Parathyroid adenoma (tissue), 2 donors: ENCODE data around the gene SCGB1A1.
A peak's percentile ranks its signal among the peaks of the same experiment; 100 is the strongest.

ENCODE experiments used
- H2AFZ ChIP-seq: fragments of 300-600 bp; sonication (generic); one replicate; pipeline ENCODE4 v1.7.0; 2017; ENCODE audit warnings: antibody characterized with exemption, mild to moderate bottlenecking
- H3K27ac ChIP-seq: fragments of 300-600 bp; sonication (generic); one replicate; pipeline ENCODE4 v1.7.0; 2017
- H3K27me3 ChIP-seq: fragments of 300-600 bp; sonication (generic); one replicate; pipeline ENCODE4 v1.7.0; 2017; ENCODE audit warnings: low read length; ENCODE audit not compliant: control insufficient read depth, insufficient read depth
- H3K36me3 ChIP-seq: fragments of 300-600 bp; sonication (generic); one replicate; pipeline ENCODE4 v1.7.0; 2017; ENCODE audit warnings: low read length; ENCODE audit not compliant: control insufficient read depth, insufficient read depth
- H3K4me1 ChIP-seq: fragments of 300-600 bp; sonication (generic); one replicate; pipeline ENCODE4 v1.7.0; 2017; ENCODE audit warnings: control low read depth
- H3K4me2 ChIP-seq: fragments of 300-600 bp; sonication (generic); one replicate; pipeline ENCODE4 v1.7.0; 2017; ENCODE audit warnings: low read length
- H3K4me3 ChIP-seq: fragments of 300-600 bp; sonication (generic); one replicate; pipeline ENCODE4 v1.7.0; 2017; ENCODE audit warnings: low read depth, low read length
- H3K79me2 ChIP-seq: fragments of 300-600 bp; sonication (generic); one replicate; pipeline ENCODE4 v1.7.0; 2017; ENCODE audit warnings: control low read depth
- H3K9ac ChIP-seq: fragments of 300-600 bp; sonication (generic); one replicate; pipeline ENCODE4 v1.7.0; 2017; ENCODE audit warnings: mild to moderate bottlenecking
- H3K9me3 ChIP-seq: fragments of 300-600 bp; sonication (generic); one replicate; pipeline ENCODE4 v1.7.0; 2017; ENCODE audit warnings: low read length; ENCODE audit not compliant: control insufficient read depth
- TF ChIP-seq, protein P1 (sequence below): fragments of 300-600 bp; sonication (generic); IDR thresholded peaks from one replicate; pipeline ENCODE4 v1.7.0; 2017; ENCODE audit warnings: antibody characterized with exemption, mild to moderate bottlenecking
- donor health status: primary hyperparathyroidism.

The SCGB1A1 gene

DNA sequence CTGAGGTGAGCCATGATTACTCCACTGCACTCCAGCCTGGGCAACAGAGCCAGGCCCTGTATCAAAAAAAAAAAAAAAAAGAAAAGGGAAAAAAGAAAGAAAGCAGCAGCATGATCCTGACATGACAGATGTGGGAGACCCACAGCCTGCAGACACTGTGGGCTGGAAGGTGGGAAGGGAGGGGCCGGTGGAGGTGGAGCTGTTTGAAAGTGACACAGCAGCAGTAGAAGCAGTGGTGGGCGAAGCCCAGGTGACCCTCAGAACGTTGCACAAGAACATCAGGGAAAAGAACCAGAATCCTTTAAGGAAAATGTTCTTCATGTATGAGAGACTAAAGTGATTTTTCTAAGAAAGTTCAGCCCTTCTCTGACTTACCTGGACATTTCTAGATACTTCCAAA lies 26.3 kb upstream of the SCGB1A1 start:
- Histone ChIP-seq H3K27ac (no peak overlapping the region), H3K36me3 (no peaks in the 10 kb centered on the region), H3K4me2 (no peak overlapping the region), H2AFZ (no peak overlapping the region), H3K27me3 (no peaks in the 10 kb centered on the region), H3K9me3 (no peaks in the 10 kb centered on the region), H3K79me2 (no peaks in the 10 kb centered on the region), H3K4me3 (no peak overlapping the region), H3K4me1 (peaks cover 3% of the 10 kb centered on the region), H3K9ac (no peak overlapping the region)
- TF ChIP-seq, protein P1, sequence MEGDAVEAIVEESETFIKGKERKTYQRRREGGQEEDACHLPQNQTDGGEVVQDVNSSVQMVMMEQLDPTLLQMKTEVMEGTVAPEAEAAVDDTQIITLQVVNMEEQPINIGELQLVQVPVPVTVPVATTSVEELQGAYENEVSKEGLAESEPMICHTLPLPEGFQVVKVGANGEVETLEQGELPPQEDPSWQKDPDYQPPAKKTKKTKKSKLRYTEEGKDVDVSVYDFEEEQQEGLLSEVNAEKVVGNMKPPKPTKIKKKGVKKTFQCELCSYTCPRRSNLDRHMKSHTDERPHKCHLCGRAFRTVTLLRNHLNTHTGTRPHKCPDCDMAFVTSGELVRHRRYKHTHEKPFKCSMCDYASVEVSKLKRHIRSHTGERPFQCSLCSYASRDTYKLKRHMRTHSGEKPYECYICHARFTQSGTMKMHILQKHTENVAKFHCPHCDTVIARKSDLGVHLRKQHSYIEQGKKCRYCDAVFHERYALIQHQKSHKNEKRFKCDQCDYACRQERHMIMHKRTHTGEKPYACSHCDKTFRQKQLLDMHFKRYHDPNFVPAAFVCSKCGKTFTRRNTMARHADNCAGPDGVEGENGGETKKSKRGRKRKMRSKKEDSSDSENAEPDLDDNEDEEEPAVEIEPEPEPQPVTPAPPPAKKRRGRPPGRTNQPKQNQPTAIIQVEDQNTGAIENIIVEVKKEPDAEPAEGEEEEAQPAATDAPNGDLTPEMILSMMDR, result no peak

DNA sequence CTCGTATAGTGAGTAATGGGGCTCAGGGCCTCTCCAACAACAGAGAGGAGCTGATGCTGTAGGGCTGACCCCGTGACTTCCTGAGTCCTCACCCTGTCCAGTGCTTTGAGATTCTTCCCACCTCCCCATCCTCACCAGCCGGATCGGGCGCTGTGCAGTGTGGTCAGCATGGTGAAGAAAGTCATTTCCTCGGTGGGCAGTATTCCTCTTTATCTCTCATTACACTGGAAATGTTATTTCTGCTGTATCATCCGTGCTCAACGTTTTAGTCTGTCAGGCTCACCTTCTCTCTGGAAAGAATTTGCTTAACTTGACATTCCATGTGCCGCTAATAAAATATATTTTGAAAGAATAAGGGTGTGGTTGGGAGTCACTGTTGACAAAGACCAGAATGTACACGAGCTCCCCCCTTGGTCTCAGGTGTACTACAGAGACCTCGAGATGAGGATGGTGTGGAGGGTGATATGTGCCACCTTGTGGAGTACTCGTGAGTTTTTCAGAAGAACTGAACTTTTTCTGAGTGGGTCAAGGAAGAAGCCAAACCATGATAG lies 25.7 kb upstream of the SCGB1A1 start:
- TF ChIP-seq, protein P1, result no peak
- no peak overlapping the region for H3K9ac ChIP-seq
- H3K79me2 ChIP-seq, result no peaks in the 10 kb centered on the region
- no peaks in the 10 kb centered on the region for H3K36me3 ChIP-seq
- no peak overlapping the region for H3K4me3 ChIP-seq
- peaks cover 3% of the 10 kb centered on the region for H3K4me1 ChIP-seq
- no peak overlapping the region for H2AFZ ChIP-seq
- H3K9me3 ChIP-seq, result no peaks in the 10 kb centered on the region
- H3K27ac ChIP-seq, result no peak overlapping the region
- no peak overlapping the region for H3K4me2 ChIP-seq
- H3K27me3 ChIP-seq, result no peaks in the 10 kb centered on the region

DNA sequence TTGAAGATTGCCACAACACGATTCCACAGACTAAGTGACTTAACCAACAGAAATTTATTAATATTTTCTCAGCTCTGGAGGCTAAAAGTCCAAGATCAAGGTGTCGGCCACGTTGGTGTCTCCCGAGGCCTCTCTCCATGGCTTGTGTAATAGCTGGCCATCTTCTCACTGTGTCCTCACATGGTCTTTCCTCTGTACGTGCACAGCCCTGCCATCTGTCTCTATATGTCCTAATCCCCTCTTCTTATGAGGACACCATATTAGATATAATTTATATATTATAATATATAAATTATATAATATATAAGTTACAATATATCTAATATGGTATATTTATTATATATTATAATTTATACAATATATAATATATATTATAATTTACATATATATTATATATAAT lies 25.1 kb upstream of the SCGB1A1 start:
- H2AFZ ChIP-seq, result no peak overlapping the region
- no peaks in the 10 kb centered on the region for H3K79me2 ChIP-seq
- no peaks in the 10 kb centered on the region for H3K27me3 ChIP-seq
- peaks cover 5% of the 10 kb centered on the region for H3K4me1 ChIP-seq
- no peak overlapping the region for H3K4me2 ChIP-seq
- no peak overlapping the region for H3K27ac ChIP-seq
- H3K36me3 ChIP-seq, result no peaks in the 10 kb centered on the region
- TF ChIP-seq, protein P1, result no peak
- no peak overlapping the region for H3K9ac ChIP-seq
- no peaks in the 10 kb centered on the region for H3K9me3 ChIP-seq
- no peak overlapping the region for H3K4me3 ChIP-seq

DNA sequence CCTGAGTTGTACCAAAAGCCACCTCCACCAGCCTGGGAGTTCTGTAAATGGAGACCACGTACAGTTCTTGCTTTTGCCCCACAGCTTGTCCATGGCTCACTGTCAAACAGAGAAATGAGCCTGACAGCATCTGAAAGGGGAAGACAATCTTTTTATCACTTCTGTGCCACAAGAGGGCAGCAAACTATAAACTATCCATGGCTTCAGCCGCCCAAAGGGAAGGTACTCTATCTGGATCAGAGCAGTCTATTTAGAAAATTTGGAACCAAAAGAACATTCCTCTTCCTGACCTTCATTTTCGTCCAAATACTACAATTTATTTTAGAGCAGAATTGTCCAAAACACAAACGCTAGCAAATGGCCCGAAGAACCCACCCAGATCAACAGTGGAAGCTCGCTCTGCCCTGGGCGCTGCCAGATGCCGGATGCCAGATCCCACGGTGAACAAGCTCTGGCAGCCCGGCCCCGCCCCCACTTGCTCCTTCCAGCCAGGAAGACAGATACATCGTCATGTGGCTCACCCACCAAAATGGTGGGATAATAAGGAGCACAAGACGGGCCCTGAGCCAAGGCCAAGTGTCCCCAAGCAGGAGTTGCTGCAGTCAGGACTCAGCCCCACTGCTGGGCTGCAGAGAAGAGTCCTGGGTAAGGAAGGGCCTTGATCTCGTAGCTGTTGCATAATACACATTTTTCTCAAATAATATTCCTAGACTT lies 23.9 kb upstream of the SCGB1A1 start:
- no peak overlapping the region for H3K4me3 ChIP-seq
- H3K4me2 ChIP-seq, result peak overlapping the region; percentile 78
- H3K27me3 ChIP-seq, result no peaks in the 10 kb centered on the region
- TF ChIP-seq, protein P1, result peak; percentile 52
- H2AFZ ChIP-seq, result peak overlapping the region; percentile 90
- H3K36me3 ChIP-seq, result no peaks in the 10 kb centered on the region
- no peaks in the 10 kb centered on the region for H3K9me3 ChIP-seq
- H3K9ac ChIP-seq, result no peak overlapping the region
- H3K79me2 ChIP-seq, result no peaks in the 10 kb centered on the region
- H3K4me1 ChIP-seq, result peaks cover 8% of the 10 kb centered on the region
- H3K27ac ChIP-seq, result peak overlapping the region; percentile 53
